SK-N-SH treated with all-trans-retinoic acid at 6 μM for 48 hours (cell line): ENCODE results near the gene WNK2.

Experiments used
- ATAC-seq: fragments of 200-7000 bp; cut with Tn5 transposase; 3 replicates; pipeline ENCODE4 v1.9.1; 2020; ENCODE audit warnings: mild to moderate bottlenecking, moderate library complexity
- ARNTL ChIP-seq: fragments of 450-650 bp; formaldehyde crosslinking; IDR thresholded peaks from 2 replicates; pipeline ENCODE4 v1.5.0; 2020; ENCODE audit warnings: low read depth, mild to moderate bottlenecking, moderate library complexity, borderline replicate concordance
- BACH2 ChIP-seq: fragments of 250-450 bp; sonication (Bioruptor Pico); IDR thresholded peaks from 2 replicates; pipeline ENCODE4 v1.9.0; 2021; ENCODE audit warnings: mild to moderate bottlenecking, borderline replicate concordance
- CSDC2 ChIP-seq: fragments of 250-450 bp; sonication (Bioruptor Pico); IDR thresholded peaks from 2 replicates; pipeline ENCODE4 v1.5.0; 2020; ENCODE audit warnings: mild to moderate bottlenecking, moderate library complexity
- CSRNP3 ChIP-seq: fragments of 250-450 bp; sonication (Bioruptor Pico); IDR thresholded peaks from 2 replicates; pipeline ENCODE4 v1.5.1; 2021; ENCODE audit warnings: mild to moderate bottlenecking, moderate library complexity
- ESRRG ChIP-seq: fragments of 250-450 bp; sonication (Bioruptor Pico); IDR thresholded peaks from 2 replicates; pipeline ENCODE4 v1.6.1; 2021; ENCODE audit warnings: mild to moderate bottlenecking
- ISL1 ChIP-seq: fragments of 250-450 bp; sonication (Bioruptor Pico); IDR thresholded peaks from 2 replicates; pipeline ENCODE4 v2.1.2; 2022; ENCODE audit warnings: mild to moderate bottlenecking, moderate library complexity
- OSR1 ChIP-seq: fragments of 250-450 bp; sonication (Bioruptor Pico); IDR thresholded peaks from 2 replicates; pipeline ENCODE4 v1.8.0; 2022; ENCODE audit warnings: moderate library complexity, mild to moderate bottlenecking, inconsistent platforms
- PATZ1 ChIP-seq: fragments of 250-450 bp; sonication (Bioruptor Pico); IDR thresholded peaks from 2 replicates; pipeline ENCODE4 v1.8.0; 2020; ENCODE audit warnings: mild to moderate bottlenecking, moderate library complexity, borderline replicate concordance
- POU6F1 ChIP-seq: fragments of 250-450 bp; sonication (Bioruptor Pico); IDR thresholded peaks from 2 replicates; pipeline ENCODE4 v1.8.0; 2021; ENCODE audit warnings: low read depth, mild to moderate bottlenecking, moderate library complexity, borderline replicate concordance
- PPARA ChIP-seq: fragments of 250-450 bp; sonication (Bioruptor Pico); IDR thresholded peaks from 2 replicates; pipeline ENCODE4 v1.5.0; 2020; ENCODE audit warnings: mild to moderate bottlenecking, borderline replicate concordance
- RARB ChIP-seq: fragments of 250-450 bp; sonication (Bioruptor Pico); IDR thresholded peaks from 2 replicates; pipeline ENCODE4 v1.8.0; 2021; ENCODE audit warnings: mild to moderate bottlenecking, moderate library complexity
- SNAI2 ChIP-seq: fragments of 250-450 bp; sonication (Bioruptor Pico); IDR thresholded peaks from 2 replicates; pipeline ENCODE4 v1.5.0; 2020; ENCODE audit warnings: mild to moderate bottlenecking, moderate library complexity
- TCF4 ChIP-seq: fragments of 250-450 bp; sonication (Bioruptor Pico); IDR thresholded peaks from 2 replicates; pipeline ENCODE4 v1.8.0; 2021; ENCODE audit warnings: mild to moderate bottlenecking, moderate library complexity, borderline replicate concordance
- TOX ChIP-seq: fragments of 250-450 bp; sonication (Bioruptor Pico); IDR thresholded peaks from 2 replicates; pipeline ENCODE4 v1.8.0; 2021; ENCODE audit warnings: mild to moderate bottlenecking, moderate library complexity, borderline replicate concordance
- ZC3H10 ChIP-seq: fragments of 250-450 bp; sonication (Bioruptor Pico); IDR thresholded peaks from 2 replicates; pipeline ENCODE4 v1.5.1; 2021; ENCODE audit warnings: mild to moderate bottlenecking, moderate library complexity
- ZFP30 ChIP-seq: fragments of 450-650 bp; formaldehyde crosslinking; IDR thresholded peaks from 2 replicates; pipeline ENCODE4 v1.5.0; 2022; ENCODE audit warnings: mild to moderate bottlenecking, moderate library complexity
- ZNF565 ChIP-seq: fragments of 450-650 bp; formaldehyde crosslinking; conservative IDR thresholded peaks from 2 replicates; pipeline ENCODE4 v1.5.0; 2020; ENCODE audit warnings: low read depth, mild to moderate bottlenecking, moderate library complexity
- ZNF70 ChIP-seq: fragments of 450-650 bp; formaldehyde crosslinking; IDR thresholded peaks from 2 replicates; pipeline ENCODE4 v1.5.0; 2020; ENCODE audit warnings: mild to moderate bottlenecking, moderate library complexity
- ZNF8 ChIP-seq: fragments of 450-650 bp; formaldehyde crosslinking; IDR thresholded peaks from 2 replicates; pipeline ENCODE4 v1.5.0; 2020; ENCODE audit warnings: mild to moderate bottlenecking, moderate library complexity
- TF ChIP-seq, protein P1 (sequence below): fragments of 250-450 bp; sonication (Bioruptor Pico); IDR thresholded peaks from 2 replicates; pipeline ENCODE4 v1.5.1; 2020; ENCODE audit warnings: low read depth, mild to moderate bottlenecking, moderate library complexity
- TF ChIP-seq, protein P2 (sequence below): fragments of 250-450 bp; sonication (Bioruptor Pico); IDR thresholded peaks from 2 replicates; pipeline ENCODE4 v1.5.0; 2020; ENCODE audit warnings: mild to moderate bottlenecking, moderate library complexity

Gene WNK2

GRCh38 chr9:93181672-93182435 is 2.1 kb upstream of the WNK2 start:
- ATAC-seq = no peak
- TF ChIP-seq ZNF565 (CRISPR knock-in tag) (no peak), PATZ1 (no peak), OSR1 (CRISPR knock-in tag) (no peak), ZNF8 (CRISPR knock-in tag) (no peak), SNAI2 (CRISPR knock-in tag) (no peak), ISL1 (CRISPR knock-in tag) (no peak), POU6F1 (CRISPR knock-in tag) (no peak), RARB (CRISPR knock-in tag) (no peak), ZNF70 (no peak), CSRNP3 (CRISPR knock-in tag) (no peak), CSDC2 (CRISPR knock-in tag) (no peak), BACH2 (no peak), PPARA (no peak)
- TF ChIP-seq, protein P1, sequence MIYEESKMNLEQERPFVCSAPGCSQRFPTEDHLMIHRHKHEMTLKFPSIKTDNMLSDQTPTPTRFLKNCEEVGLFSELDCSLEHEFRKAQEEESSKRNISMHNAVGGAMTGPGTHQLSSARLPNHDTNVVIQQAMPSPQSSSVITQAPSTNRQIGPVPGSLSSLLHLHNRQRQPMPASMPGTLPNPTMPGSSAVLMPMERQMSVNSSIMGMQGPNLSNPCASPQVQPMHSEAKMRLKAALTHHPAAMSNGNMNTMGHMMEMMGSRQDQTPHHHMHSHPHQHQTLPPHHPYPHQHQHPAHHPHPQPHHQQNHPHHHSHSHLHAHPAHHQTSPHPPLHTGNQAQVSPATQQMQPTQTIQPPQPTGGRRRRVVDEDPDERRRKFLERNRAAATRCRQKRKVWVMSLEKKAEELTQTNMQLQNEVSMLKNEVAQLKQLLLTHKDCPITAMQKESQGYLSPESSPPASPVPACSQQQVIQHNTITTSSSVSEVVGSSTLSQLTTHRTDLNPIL (CRISPR knock-in tag) = no peak
- TF ChIP-seq, protein P2, sequence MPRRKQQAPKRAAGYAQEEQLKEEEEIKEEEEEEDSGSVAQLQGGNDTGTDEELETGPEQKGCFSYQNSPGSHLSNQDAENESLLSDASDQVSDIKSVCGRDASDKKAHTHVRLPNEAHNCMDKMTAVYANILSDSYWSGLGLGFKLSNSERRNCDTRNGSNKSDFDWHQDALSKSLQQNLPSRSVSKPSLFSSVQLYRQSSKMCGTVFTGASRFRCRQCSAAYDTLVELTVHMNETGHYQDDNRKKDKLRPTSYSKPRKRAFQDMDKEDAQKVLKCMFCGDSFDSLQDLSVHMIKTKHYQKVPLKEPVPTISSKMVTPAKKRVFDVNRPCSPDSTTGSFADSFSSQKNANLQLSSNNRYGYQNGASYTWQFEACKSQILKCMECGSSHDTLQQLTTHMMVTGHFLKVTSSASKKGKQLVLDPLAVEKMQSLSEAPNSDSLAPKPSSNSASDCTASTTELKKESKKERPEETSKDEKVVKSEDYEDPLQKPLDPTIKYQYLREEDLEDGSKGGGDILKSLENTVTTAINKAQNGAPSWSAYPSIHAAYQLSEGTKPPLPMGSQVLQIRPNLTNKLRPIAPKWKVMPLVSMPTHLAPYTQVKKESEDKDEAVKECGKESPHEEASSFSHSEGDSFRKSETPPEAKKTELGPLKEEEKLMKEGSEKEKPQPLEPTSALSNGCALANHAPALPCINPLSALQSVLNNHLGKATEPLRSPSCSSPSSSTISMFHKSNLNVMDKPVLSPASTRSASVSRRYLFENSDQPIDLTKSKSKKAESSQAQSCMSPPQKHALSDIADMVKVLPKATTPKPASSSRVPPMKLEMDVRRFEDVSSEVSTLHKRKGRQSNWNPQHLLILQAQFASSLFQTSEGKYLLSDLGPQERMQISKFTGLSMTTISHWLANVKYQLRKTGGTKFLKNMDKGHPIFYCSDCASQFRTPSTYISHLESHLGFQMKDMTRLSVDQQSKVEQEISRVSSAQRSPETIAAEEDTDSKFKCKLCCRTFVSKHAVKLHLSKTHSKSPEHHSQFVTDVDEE (CRISPR knock-in tag) = no peak
- TF ChIP-seq, all 23 proteins: peak for 0

GRCh38 chr9:93182572-93182971 is 1.4 kb upstream of the WNK2 start:
- no peak for ATAC-seq
- TF ChIP-seq TCF4 (no peak), PATZ1 (no peak), ARNTL (no peak), CSDC2 (CRISPR knock-in tag) (no peak), TOX (CRISPR knock-in tag) (no peak), ESRRG (CRISPR knock-in tag) (no peak), POU6F1 (CRISPR knock-in tag) (no peak), ZFP30 (no peak), ZNF70 (no peak), ZNF565 (CRISPR knock-in tag) (no peak), ZNF8 (CRISPR knock-in tag) (no peak), SNAI2 (CRISPR knock-in tag) (no peak), ZC3H10 (CRISPR knock-in tag) (no peak)
- TF ChIP-seq, protein P1 (CRISPR knock-in tag) = no peak
- TF ChIP-seq, protein P2 (CRISPR knock-in tag) = no peak
